Measurements from ENCODE around the gene PLEKHG5.
"Not testable (repeated sequence)": the region's sequence is repeated elsewhere in the genome, so short reads cannot be mapped to it uniquely, and the experiment has no call there.

- not testable (repeated sequence) for TF ChIP-seq CTCF (IDR thresholded peaks at IDR 0.05 in 4 of 5, conservative IDR thresholded peaks at IDR 0.05 in 1 of 5); POLR2A (IDR thresholded peaks at IDR 0.05)
These were observed 61.6 kb downstream of the PLEKHG5 start for GRCh38 chr1:6429660-6430411.
